AML-193 (cell line): ENCODE data around the gene SEC31A.

Source experiments
- DNase-seq, 2 experiments: peaks; one replicate each; lab custom pipeline; 2025; lab: John Stamatoyannopoulos, UW

The SEC31A gene

DNA sequence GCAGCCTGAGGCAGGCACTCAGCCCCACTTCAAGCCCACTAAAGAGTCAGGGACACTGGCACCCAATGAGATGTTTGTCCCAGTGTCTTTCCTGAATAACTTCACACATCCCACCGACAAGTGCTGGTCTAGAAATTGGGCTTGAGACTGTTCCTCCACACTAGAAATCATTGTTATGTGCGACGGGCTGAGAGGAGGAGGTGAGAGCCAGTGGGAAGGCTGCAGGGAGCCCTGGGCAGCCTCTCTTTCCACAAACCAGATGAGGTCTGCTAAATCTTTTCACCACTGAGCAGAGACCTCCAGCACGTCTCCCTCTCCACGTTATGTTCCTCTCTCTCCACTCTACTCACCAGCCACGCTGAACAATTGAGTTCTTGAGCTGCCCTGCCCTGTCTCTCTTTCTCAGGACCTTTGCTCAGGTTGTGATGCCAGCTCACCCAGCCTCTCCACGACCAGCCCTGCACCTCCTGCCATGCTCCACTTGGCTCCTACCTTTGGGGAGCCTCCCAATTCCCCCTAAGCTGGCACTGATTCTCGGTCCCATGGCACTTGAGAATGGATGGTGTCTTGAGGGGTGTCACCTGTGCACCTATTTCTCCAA is 100.8 kb downstream of the SEC31A start:
- no peak for DNase-seq

- DNase-seq, result no peak
Observed at GRCh38 chr4:82789025-82789776, 101.8 kb downstream of the SEC31A start.

DNA sequence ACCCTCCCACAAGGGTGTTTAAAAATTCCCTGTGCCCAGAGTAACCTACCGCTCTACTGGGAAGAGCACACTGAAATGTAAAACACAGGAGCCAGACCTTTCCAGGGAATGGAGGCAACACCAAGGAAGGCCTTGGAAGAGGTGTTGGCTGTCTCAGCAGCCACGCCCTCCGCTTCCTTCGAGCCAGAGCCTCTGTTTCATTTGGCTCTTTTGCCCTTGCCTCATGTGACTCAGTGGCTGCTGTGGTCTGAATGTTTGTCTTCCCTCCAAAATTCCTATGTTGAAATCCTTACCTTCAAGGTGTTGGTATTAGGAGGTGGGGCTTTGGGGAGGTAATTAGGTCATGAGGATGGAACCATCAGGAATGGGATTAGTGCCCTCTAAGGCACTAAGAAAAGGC is 103.6 kb downstream of the SEC31A start:
- DNase-seq, result no peak

DNA sequence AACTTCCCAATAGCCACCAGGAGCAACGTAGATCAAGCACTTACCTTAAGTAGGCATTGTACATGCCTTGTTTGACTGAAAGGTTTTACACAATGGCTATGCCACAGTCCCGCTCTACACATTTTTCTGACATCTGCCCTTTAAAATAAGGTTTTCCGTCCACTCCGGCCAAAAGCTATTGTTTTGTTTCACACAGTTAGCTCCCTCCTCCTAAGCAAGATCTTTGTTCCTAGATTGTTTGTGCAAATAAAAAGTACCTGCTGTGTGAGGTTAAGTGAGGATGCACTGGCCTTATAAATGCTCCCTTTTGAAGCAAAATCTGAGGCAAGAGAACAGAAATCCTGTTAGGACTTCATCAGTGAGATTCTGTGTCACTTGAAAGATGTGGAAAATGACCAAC is 104.1 kb downstream of the SEC31A start:
- DNase-seq, result no peak

DNA sequence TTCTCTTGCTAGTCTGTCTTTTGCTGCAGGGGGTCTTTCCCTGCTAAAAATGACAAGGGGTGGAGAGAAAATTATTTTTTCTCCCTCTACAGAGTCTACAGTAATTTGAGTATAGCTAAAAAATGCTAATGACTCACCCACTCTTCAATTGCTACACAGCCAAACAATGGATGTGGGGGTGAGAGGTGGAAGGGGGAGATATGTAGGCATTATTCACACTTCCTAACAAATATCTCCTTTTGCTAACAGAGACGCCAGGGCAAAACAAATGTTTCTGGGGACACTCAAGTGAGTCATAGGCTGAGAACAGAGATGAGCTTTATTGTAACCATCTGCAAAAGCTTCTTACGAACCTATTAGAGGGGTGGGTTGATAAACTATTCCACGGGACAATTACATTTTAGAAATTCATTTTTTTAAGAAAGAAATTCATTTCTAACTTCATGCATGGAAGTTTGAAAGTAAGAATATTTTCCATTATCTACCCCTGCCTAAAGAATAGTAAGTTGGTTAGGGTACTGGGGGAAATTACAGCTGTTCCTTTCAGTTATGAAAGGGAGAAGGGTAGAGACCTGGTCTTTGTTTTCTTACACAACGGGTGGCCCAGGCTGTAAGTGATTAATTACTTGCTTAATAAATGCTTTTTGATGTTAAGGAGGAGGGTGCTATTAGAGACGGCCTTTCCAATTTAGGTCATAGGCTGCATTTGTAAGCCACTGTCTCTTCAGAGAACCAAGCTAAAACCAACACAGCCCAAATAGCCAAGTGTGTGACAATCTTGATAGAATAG is 105.1 kb downstream of the SEC31A start:
- DNase-seq, result no peak

GRCh38 chr4:82784681-82785610 is 106.0 kb downstream of the SEC31A start:
- no peak for DNase-seq

DNA sequence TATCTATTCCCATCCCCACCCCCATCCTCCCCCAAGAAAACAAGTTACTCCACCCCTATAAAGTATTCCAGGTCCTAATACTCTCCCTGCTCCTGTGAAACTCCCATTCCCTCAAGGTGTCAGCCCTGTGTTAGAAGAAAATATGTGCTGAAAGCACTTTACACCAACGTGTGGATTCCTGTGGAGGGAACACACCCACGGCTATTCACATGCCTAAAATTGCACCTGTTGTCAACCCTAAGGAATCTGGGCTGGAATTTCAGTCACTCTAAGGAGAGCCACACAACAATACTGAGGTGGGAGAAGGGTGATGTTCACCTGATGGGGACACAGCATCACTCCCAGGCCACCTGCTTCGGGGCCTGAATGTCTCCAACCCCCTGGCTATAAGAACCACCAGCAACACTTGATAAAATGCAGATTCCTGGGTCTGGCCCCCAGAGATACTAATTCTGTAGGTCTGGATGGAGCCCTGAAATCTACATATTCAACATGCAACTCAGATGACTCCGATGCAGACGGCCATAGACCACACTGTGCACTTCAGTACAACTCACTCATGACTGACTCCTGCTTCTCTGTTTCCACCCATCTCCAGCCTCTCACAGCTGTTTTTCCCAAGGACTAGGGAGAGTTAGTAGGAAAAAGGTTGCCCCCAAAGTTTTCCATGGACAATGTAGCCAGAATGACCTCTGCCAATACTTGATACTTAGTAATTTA is 108.2 kb downstream of the SEC31A start:
- DNase-seq, result no peak

DNA sequence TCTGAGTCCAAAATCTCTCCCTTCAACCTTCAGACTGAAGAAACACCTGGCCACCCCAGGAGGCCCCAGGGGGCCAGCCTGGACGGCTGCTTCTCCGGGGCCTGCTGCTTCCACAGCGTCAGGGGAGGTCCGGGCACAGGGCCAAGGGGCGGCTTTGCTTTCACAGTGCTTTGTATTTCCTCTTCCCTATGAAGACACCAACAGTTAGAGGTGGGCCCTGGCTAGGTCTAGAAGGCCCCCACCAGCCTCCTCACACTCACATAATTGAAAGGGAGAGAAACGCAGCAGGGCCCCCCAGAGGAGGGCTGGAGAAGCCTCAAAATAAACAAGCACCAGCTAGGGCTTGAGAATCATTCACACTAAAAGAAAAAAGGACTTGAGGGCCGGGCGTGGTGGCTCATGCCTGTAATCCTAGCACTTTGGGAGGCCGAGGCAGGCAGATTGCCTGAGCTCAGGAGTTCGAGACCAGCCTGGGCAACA is 110.2 kb downstream of the SEC31A start:
- DNase-seq, result no peak

GRCh38 chr4:82780170-82780751 is 110.7 kb downstream of the SEC31A start:
- DNase-seq, result no peak

GRCh38 chr4:82779032-82779431 is 111.9 kb downstream of the SEC31A start:
- no peak for DNase-seq

- no peak for DNase-seq
Observed at GRCh38 chr4:82777857-82778525, 113.0 kb downstream of the SEC31A start.

DNA sequence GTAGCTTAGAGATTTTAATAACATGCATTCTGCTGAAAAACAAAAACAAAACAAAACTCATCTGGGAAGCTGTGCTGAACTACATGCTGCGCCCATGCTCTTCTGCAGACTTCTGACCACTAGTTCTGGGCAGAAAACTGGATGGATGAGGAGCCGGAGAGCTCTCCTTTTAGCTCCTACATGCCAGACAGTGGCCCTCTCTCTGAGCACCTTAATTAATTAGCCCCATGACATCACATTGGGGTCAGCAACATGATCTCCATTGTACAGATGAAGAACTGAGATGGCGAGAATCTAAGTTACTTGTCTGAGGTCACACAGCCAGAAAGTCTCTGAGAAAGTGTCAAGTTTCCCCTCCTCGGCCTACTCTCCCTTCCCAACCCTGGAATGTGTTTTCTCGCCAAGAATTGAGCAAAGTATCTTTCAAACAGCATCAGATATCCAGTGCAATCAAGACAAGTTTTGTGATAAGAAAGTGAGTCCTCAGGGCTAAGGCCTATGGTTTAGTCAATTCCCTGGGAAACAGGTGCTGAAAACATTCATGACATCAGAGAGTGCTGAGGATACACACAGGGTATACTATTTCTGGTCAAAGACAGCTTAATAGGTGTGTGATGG is 113.9 kb downstream of the SEC31A start:
- no peak for DNase-seq

DNA sequence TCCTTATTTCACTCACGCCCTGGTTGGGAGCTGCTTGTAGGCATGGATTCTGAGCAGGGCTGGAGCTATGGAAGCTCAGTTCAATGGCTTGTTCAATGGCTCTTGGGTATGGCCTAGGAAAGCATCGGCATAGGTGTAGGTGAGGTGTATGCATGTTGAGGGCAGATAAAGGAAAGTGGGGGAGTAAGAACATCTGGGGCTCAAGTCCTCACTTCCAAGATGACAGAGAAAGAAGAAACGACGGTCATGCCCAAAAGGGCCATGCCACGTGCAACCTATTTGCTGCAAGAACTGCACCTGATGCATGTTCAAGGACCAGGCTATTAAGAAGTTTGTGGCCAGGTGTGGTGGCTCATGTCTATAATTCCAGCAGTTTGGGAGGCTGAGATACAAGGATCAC is 115.7 kb downstream of the SEC31A start:
- DNase-seq, result no peak

DNA sequence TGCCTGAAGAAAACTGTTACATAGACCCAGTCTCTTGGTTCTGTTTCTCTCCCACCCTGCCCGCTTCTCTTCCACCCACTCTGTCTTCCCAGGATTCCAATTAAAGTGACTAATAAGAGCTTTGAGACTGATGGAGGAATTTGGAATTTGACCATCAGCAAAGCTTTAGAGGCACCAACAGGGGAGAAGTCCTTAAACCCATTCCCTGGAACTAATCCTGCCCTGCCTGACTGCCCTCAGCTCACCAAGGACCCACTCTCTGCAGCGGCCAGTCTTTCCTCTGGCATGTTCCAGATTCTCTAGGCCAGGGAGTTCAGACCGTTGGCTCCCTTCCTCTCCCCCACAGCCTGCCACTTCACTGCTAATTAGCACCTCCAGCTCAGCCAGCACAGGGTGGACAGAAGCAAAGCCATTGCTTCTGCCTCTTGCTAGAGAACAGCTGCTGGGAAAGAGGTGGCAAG is 116.2 kb downstream of the SEC31A start:
- DNase-seq, result no peak

DNA sequence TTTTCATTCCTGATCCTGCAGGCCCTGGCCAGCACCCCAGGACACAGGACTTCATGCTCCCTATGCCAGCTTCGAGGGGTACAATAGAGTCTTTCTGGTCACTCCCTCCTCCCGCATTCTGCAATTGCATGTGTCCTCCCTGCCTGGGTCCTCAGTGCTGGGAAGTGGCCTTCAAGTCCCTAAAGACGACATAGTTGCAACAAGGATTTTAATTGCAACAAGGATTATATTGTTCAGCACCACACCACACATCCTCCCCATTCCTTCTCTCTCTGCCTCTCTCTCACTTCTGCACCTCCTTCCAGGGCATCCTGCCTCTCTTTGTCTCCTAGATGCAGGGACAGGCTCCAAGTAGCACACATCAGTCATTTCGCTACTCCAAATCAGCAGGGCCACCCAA is 117.9 kb downstream of the SEC31A start:
- DNase-seq, result no peak

- no peak for DNase-seq
Observed at GRCh38 chr4:82770607-82771006, 120.3 kb downstream of the SEC31A start.
